ENCODE data around the gene IMPDH2.

Gene IMPDH2

DNA sequence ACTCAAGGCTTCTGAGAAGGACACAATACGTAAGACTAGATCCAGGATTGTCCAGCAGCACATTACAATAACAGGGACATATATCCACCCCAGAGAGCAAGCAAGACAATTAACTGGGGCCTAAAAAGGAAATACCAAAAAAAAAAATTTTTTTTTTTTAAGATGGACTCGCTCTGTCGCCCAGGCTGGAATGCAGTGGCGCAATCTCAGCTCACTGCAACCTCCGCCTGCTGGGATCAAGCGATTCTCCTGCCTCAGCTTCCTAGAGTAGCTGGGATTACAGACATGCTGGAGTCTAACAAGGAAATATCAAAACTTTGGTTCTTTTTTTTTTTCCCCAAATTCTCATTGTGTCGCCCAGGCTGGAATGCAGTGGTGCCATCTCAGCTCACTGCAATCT, 28.8 kb upstream of the IMPDH2 start:
- peaks cover 18% of the 10 kb centered on the region; the same call in 1 of the 2 replicates for H3K79me2 ChIP-seq (ENCODE audit: low read length)
- H3K4me1 ChIP-seq (ENCODE audit: low read length): no peaks in the 10 kb centered on the region
- H3F3A ChIP-seq (ENCODE audit: insufficient read depth, low read length): no peaks in the 10 kb centered on the region
- H3K9me2 ChIP-seq (replicated peaks; ENCODE audit: insufficient read depth, low read length): no peaks in the 10 kb centered on the region
- TF ChIP-seq, protein P1, sequence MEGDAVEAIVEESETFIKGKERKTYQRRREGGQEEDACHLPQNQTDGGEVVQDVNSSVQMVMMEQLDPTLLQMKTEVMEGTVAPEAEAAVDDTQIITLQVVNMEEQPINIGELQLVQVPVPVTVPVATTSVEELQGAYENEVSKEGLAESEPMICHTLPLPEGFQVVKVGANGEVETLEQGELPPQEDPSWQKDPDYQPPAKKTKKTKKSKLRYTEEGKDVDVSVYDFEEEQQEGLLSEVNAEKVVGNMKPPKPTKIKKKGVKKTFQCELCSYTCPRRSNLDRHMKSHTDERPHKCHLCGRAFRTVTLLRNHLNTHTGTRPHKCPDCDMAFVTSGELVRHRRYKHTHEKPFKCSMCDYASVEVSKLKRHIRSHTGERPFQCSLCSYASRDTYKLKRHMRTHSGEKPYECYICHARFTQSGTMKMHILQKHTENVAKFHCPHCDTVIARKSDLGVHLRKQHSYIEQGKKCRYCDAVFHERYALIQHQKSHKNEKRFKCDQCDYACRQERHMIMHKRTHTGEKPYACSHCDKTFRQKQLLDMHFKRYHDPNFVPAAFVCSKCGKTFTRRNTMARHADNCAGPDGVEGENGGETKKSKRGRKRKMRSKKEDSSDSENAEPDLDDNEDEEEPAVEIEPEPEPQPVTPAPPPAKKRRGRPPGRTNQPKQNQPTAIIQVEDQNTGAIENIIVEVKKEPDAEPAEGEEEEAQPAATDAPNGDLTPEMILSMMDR (IDR thresholded peaks at IDR 0.05; ENCODE audit: low read length): no peak
- TF ChIP-seq EZH2phosphoT487 (IDR thresholded peaks at IDR 0.05; ENCODE audit: low read length): no peak
- no peak for TF ChIP-seq EZH2 (optimal IDR thresholded peaks at IDR 0.05; ENCODE audit: low read depth, low read length)
- no peak overlapping the region for H3K27ac ChIP-seq (ENCODE audit: low read length)
- H2AFZ ChIP-seq (ENCODE audit: low read length): no peak overlapping the region
- no peak overlapping the region for H3K4me3 ChIP-seq (ENCODE audit: low read length)
- DNase-seq: no peak
- no peak overlapping the region for H3K4me2 ChIP-seq (ENCODE audit: low read depth, low read length)
- H3K9ac ChIP-seq (ENCODE audit: low read length): no peak overlapping the region
- H4K20me1 ChIP-seq (ENCODE audit: insufficient read depth, low read length): no peaks in the 10 kb centered on the region
- H3K36me3 ChIP-seq (replicated peaks; ENCODE audit: insufficient read depth, low read length): peaks cover 12% of the 10 kb centered on the region
- no peaks in the 10 kb centered on the region for H3K27me3 ChIP-seq (replicated peaks; ENCODE audit: insufficient read depth, low read length)
- H3K9me3 ChIP-seq (replicated peaks; ENCODE audit: insufficient read depth, low read length): no peaks in the 10 kb centered on the region

DNA sequence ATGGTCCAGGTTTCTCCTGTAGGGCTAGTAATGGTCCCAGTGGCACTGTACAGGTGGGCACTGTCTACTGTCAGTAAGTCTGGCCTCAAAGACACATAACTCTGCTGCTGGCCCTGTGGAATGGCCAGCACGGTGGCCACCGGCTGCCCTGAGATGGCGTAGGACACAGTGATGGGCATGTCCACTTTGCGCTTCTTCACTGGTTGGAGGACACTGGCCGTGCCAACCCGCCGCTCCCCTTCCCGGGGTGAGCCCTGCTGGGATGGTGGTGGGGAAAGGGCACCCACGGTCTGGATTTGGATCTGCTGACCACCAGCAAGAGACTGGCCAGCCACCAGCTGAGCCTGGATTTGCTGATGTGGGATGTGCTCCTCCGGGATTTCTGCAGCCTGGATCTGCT, 28.1 kb upstream of the IMPDH2 start:
- Histone ChIP-seq H3K79me2 (ENCODE audit: low read length) (peaks cover 16% of the 10 kb centered on the region; the same call in 1 of the 2 replicates), H3K36me3 (replicated peaks; ENCODE audit: insufficient read depth, low read length) (peaks cover 12% of the 10 kb centered on the region)

DNA sequence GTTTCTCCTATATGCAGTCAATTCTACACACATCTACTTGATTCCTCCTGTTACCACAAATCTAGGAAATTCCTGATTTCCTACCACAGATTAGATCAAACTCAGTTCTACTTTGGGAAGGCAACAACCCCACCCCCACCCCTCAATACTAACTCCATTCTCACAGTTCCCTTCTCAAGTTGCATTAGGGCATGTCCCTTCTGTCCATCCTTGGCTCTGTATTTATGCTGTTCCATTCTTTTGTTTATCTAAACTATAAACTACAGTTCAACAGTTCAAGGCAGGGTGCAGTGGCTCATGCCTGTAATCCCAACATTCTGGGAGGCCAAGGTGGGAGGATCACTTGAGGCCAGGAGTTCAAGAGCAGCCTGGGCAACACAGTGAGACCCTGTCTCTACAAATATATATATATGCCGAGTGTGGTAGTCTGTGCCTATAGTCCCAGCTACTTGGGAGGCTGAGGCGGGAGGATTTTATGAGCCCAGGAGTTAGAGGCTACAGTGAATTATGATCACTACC, 25.2 kb upstream of the IMPDH2 start:
- Histone ChIP-seq H4K20me1 (ENCODE audit: insufficient read depth, low read length) (no peaks in the 10 kb centered on the region), H3K36me3 (replicated peaks; ENCODE audit: insufficient read depth, low read length) (peaks cover 9% of the 10 kb centered on the region; the same call in 1 of the 2 replicates), H3K79me2 (ENCODE audit: low read length) (peaks cover 14% of the 10 kb centered on the region)

More for the DNA sequence above, 28.1 kb upstream of the IMPDH2 start:
- Histone ChIP-seq H3K4me1 (ENCODE audit: low read length) (no peaks in the 10 kb centered on the region), H2AFZ (ENCODE audit: low read length) (no peak overlapping the region), H3F3A (ENCODE audit: insufficient read depth, low read length) (no peaks in the 10 kb centered on the region), H3K9ac (ENCODE audit: low read length) (no peak overlapping the region), H4K20me1 (ENCODE audit: insufficient read depth, low read length) (no peaks in the 10 kb centered on the region), H3K9me3 (replicated peaks; ENCODE audit: insufficient read depth, low read length) (no peaks in the 10 kb centered on the region), H3K27me3 (replicated peaks; ENCODE audit: insufficient read depth, low read length) (no peaks in the 10 kb centered on the region), H3K4me3 (ENCODE audit: low read length) (no peak overlapping the region), H3K27ac (ENCODE audit: low read length) (no peak overlapping the region), H3K9me2 (replicated peaks; ENCODE audit: insufficient read depth, low read length) (no peaks in the 10 kb centered on the region), H3K4me2 (ENCODE audit: low read depth, low read length) (no peak overlapping the region)
- DNase-seq: no peak
- TF ChIP-seq EZH2 (optimal IDR thresholded peaks at IDR 0.05; ENCODE audit: low read depth, low read length) (no peak), EZH2phosphoT487 (IDR thresholded peaks at IDR 0.05; ENCODE audit: low read length) (no peak)
- TF ChIP-seq, protein P1 (IDR thresholded peaks at IDR 0.05; ENCODE audit: low read length): no peak

More for the DNA sequence above, 25.2 kb upstream of the IMPDH2 start:
- TF ChIP-seq, protein P1 (IDR thresholded peaks at IDR 0.05; ENCODE audit: low read length): no peak
- TF ChIP-seq EZH2phosphoT487 (IDR thresholded peaks at IDR 0.05; ENCODE audit: low read length) (no peak), EZH2 (optimal IDR thresholded peaks at IDR 0.05; ENCODE audit: low read depth, low read length) (no peak)
- H2AFZ ChIP-seq (ENCODE audit: low read length): no peak overlapping the region
- H3K9ac ChIP-seq (ENCODE audit: low read length): no peak overlapping the region
- DNase-seq: no peak
- H3K4me2 ChIP-seq (ENCODE audit: low read depth, low read length): no peak overlapping the region
- H3K27ac ChIP-seq (ENCODE audit: low read length): no peak overlapping the region
- no peaks in the 10 kb centered on the region for H3K4me1 ChIP-seq (ENCODE audit: low read length)
- no peaks in the 10 kb centered on the region for H3F3A ChIP-seq (ENCODE audit: insufficient read depth, low read length)
- no peak overlapping the region for H3K4me3 ChIP-seq (ENCODE audit: low read length)
- H3K27me3 ChIP-seq (replicated peaks; ENCODE audit: insufficient read depth, low read length): no peaks in the 10 kb centered on the region
- H3K9me3 ChIP-seq (replicated peaks; ENCODE audit: insufficient read depth, low read length): no peaks in the 10 kb centered on the region
- H3K9me2 ChIP-seq (replicated peaks; ENCODE audit: insufficient read depth, low read length): no peaks in the 10 kb centered on the region

Measured in MM.1S (cell line).